Stimulated activated CD4-positive, alpha-beta T cell treated with anti-CD3 and anti-CD28 coated beads, Interleukin-1b, Interleukin-23, amount 100 ng/mL, for 48 hours (primary cell): ENCODE results near the gene RHBDF1.

Experiments used
- DNase-seq: peaks from one replicate; pipeline ENCODE4 v3.0.0-alpha.2; 2020

Gene RHBDF1

DNA sequence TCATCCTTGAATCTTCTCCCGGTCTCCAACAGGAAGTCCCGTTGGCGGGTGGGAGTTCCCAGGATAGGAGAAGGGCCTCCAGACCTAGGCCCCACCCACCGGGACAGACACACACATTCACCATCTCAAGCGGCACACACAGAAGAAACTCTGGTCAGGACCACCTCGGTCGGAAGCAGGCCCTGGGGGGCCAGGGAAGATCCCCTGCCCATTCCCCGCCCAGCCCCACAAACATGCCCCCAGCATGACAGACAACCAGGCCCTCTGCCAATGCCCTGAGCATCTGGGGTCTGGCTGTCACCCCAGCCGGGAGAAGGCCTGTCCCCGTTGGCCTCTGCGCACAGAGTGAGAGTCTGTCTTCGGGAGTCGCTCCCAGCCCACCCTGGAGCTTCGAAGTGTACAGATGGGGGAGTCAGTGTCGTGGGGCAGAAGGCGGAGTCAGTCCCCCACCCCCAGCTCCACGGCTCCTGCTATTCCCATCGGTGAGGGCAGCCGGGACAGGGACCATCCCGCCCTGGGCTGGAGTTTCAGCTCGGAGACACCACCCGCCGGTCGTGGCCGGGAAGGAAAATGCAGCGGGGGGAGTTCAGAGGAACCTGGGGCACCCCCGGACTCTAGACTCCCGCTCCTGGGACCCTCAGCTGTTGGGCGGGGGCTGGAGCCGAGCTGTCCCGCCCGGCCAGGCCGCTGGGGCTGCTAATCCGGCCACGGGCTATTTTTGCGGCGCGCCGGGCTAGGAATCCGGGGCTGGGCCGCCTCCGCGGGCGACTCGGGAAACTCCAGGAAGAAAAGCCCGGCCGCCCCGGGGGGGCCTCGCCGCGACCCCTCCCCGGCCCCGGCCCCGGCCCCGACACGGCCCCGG lies 660 bp downstream of the RHBDF1 start:
- DNase-seq, result no peak

DNA sequence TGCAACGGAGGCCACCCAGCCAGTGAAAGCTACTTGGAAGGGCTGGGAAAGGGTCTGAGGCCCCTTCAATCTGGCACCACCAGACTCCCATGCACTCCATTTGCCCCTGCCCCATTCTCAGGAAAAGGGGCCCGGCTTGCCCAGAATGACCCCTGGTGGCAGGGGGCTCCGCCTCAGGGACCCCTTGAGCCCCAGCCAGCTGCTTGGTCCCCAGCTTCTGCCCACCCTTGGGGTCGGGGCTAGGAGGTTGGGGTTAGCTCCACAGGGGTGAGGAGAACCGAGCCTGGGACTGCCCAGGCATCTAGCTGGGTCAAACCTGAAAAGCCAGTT lies 1.3 kb downstream of the RHBDF1 start:
- no peak for DNase-seq

DNA sequence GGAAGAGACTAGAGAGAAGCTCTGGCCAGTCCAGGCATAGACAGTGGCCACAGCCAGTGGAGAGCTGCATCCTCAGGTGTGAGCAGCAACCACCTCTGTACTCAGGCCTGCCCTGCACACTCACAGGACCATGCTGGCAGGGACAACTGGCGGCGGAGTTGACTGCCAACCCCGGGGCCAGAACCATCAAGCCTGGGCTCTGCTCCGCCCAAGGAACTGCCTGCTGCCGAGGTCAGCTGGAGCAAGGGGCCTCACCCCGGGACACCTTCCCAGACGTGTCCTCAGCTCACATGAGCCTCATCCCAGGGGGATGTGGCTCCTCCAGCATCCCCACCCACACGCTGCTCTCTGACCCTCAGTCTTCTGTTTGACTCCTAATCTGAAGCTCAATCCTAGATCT lies 3.2 kb downstream of the RHBDF1 start:
- DNase-seq, result no peak

DNA sequence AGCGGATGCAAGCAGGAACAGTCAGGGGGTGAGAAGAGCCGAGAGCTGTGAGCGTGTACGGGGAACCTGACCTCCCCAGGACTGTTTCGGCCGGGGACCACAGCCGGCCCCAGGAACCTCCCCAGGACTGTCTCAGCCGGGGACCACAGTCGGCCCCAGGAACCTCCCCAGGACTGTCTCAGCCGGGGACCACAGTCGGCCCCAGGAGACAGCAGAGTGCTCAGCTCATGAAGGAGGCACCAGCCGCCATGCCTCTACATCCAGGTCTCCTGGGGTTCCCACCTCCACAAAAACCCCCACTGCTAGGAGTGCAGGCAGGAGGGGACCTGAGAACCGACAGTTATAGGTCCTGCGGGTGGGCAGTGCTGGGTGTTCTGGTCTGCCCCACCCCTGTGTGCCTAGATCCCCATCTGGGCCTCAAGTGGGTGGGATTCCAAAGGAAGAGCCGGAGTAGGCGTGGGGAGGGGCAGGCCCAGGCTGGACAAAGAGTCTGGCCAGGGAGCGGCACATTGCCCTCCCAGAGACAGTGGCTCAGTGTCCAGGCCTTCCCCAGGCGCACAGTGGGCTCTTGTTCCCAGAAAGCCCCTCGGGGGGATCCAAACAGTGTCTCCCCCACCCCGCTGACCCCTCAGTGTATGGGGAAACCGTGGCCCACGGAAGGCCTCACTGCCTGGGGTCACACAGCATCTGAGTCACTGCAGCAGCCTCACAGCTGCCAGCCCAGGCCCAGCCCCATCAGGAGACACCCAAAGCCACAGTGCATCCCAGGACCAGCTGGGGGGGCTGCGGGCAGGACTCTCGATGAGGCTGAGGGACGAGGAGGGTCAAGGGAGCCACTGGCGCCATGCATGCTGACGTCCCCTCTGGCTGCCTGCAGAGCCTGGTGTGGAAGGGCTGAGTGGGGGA lies 4.3 kb downstream of the RHBDF1 start:
- no peak for DNase-seq

DNA sequence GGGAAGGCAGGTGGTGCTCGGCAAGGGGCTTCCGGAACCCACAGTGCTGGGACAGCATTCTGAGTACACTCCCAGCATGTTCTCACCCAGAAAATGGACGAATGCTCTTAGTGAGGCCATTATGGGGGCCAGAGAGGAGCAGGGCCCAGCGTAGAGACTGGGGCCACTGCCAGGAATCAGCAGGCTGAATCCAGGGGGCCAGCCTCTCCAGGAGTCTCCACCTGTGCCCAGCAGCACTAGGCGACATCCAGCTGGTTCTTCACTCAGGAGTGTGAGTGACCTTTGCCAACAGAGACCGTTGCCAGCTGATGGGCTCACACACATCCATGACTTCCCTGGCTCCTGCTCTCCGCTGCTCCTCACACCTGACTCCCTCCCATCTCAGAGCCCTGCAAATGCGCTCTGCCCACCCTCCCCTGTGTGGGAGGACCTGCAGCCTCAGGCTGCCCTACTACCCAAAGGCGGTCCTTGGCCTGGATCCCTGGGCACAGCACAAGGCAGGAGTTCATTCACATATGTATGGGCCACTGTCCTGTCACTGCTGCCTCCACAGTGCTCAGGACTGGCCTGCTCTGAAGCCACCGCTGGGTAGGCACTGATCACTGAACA lies 5.1 kb downstream of the RHBDF1 start:
- DNase-seq, result no peak

DNA sequence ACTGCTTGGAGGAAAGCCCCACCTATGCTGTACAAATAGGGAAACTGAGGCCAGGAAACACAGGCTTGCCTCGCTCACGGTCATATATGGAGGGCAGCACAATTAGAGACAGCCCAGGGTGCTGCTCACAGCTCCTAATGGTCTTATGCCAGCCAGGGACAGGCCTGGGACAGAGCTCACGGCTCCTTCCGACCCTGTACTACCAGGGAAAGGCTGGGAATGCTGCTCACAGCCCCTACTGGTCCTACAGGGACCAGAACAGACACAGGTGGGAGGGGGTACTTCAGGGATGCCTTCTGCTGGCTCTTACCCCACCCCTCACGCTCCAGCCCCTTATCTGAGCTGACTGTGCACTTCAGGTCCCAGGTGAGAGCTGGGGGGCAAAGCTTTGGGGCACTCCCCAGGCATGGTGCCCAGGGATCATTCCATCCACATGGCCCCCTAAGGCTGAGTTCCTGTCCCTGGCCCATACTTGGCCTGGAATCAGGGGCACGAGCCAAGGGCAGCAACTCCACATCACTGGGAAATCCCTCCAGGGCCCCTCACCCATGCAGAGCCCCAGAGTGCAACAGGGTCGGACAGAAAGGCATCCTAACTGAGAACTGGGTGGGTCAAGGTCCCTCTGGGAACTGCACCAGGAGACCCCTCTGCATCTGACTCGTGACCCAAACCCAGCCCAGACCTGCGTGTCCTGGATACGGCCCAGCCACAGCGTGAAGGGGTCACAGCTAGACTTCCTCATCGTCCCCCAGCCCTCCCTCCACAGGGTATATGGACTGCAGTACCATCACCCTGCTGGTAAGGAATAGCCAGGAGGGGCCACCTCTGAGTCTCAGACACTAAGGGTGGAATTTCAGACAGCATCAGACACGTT lies 5.9 kb downstream of the RHBDF1 start:
- no peak for DNase-seq

DNA sequence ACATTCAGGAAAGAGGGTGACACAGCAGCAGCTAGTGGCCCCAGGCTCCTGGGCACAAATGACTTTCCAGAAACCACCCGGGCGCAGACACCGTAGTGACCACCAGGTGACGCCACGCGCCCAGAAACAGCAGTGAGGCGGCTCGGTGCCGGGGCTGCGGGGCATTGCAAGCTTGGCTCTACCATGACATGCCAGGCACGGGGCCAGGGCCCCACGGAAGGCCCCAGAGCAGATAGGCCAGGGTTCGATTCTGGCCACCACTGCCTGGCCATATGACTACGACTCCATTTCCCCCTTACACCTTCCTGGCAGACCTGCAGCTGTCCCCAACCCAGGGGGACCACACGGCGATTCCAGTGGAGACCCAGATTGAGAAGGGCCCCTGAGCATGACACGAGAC lies 6.7 kb downstream of the RHBDF1 start:
- DNase-seq, result peak; percentile 89

DNA sequence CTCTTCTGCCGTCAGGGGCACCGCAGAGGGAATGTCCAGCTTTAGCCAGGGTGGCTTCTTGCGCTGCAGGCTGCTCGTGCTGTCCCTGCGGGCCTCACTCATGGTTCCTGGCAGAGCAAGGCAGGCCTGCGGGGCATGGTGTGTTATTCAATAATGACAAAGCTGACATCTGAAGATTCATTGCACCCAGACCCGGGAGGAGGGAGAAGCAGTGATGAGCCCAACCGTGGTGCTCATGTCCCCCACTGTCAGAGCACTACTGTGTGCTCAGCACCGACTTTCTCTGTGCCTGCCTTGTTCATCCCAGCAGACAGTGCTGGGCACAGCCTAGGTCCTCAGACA lies 7.5 kb downstream of the RHBDF1 start:
- no peak for DNase-seq

DNA sequence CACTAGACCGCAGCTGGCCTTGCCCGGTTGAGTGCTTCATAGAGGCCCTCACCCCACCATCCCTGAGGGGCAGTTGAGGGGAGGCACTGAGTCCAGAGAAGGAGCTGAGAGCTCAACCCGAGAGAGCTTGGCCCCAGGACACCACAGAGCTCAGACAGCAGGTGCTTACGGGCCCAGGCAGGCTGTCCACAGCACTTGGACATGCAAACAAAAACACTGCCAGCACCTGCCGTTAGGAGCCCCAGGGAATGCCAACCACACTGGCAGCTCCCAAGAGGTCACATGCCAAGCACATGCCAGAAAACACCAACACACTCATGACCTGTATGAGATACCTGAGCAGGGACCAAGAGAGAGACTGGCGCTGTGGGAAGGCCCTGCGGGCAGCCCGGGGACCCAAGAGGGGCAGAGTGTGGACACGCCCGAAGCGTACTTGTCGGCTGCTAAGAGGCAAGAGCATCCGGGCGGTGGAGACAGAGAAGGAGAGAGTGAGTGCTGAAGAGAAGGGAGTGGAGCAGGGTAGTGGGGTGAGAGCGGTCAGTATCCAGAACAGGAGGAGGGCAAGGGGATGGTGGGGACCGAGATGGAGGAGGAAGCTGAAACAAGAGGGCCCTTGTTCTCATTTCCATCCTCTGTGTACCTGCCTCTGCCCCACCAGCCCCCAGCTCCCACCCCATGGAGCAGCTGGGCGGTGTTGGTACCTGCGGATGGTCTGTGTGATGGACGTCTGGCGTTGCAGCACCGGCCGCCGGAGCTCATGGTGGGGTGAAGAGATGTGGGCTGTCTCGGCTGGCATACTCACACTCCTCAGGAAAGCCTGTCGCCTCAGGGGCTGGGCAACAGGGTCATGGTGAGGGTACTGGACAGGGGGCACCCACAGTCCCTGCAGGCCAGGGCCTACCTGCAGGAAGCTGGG lies 8.2 kb downstream of the RHBDF1 start:
- no peak for DNase-seq

DNA sequence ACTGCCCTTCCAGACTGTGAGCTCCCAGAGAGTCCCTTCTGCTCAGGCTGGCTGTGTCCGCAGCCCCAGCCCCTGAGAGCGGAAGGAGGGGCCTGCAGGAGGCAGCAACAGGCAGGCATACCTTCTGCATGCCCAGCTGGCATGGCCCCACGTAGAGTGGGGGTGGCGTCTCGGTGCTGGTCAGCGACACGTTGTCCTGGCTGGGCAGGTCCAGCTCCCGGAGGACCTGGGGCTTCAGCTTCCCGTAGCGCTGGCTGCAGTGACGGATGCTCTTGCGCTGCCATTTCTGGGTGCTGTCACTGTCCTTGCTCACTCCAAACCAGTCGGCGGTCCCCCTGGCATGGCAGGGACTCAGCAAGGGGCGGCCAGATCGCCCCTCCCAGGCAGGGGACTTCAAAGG lies 9.0 kb downstream of the RHBDF1 start:
- DNase-seq, result no peak

DNA sequence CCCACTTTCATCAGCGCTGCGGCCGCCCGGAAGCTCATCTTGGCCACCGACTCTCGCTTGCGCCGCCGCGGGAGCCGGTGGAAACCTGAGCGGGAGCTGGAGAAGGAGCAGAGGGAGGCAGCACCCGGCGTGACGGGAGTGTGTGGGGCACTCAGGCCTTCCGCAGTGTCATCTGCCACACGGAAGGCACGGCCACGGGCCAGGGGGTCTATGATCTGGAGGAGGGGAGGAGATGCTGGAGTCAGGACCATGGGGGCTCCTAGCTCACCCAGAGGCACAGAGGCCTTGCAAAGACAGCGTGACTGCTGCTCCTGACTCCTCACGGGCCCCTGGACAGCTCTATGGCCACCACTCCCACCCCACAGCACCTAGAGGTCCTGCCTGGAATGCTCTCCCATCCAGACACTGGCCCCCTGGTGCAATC lies 9.5 kb downstream of the RHBDF1 start:
- no peak for DNase-seq

DNA sequence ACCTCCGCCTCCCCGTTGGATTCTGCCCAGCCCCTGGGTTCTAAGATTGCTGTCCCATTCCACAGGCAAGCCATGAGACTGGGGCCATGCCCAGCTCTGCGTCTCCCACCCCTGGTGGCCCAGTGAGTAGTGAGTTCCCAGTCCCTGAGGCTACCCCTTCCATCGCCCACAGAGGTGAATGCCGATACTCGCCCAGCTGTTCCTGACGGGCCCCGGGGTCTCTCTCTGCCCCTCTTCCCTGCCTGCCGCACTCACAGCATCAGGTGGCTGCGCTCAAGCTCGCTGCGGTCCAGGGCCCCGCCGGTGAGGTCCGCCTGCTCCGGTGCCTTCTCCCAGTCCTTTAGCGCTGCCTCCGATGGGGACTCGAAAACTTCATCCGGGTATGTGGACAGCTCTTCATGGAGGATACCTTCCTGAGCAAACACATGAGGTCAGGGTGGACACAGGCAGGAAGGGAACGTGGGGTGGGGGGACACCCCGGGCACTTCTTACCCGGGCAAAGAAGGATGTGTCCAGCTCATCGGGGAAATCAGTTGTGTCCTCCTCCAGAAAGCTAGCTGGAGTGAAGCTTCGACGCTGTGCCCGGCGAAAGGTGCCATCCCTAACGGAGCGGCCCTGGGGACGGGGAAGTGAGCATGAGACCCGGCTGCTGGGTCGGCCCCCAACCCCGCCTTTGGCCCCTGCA lies 10.0 kb downstream of the RHBDF1 start:
- no peak for DNase-seq

DNA sequence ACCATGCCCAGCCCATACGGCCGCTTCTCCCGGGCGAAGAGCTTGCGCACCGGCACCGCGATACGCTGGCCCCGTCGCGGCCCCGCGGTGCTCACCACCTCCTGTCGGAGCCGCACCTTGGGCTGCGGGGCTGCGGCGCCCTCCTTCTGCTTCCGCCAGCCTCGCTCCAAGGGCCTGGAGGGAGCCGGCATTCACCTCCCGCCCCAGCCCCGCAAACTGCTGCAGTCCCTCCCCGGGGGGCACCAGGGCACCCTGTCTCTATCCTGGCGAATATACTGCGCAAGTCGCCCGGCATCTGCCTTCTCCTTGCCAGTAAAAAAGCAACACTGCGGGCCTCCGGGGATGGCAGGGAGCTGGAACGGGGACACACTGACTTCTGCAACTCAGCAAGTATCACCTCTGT lies 10.6 kb downstream of the RHBDF1 start:
- DNase-seq, result no peak

DNA sequence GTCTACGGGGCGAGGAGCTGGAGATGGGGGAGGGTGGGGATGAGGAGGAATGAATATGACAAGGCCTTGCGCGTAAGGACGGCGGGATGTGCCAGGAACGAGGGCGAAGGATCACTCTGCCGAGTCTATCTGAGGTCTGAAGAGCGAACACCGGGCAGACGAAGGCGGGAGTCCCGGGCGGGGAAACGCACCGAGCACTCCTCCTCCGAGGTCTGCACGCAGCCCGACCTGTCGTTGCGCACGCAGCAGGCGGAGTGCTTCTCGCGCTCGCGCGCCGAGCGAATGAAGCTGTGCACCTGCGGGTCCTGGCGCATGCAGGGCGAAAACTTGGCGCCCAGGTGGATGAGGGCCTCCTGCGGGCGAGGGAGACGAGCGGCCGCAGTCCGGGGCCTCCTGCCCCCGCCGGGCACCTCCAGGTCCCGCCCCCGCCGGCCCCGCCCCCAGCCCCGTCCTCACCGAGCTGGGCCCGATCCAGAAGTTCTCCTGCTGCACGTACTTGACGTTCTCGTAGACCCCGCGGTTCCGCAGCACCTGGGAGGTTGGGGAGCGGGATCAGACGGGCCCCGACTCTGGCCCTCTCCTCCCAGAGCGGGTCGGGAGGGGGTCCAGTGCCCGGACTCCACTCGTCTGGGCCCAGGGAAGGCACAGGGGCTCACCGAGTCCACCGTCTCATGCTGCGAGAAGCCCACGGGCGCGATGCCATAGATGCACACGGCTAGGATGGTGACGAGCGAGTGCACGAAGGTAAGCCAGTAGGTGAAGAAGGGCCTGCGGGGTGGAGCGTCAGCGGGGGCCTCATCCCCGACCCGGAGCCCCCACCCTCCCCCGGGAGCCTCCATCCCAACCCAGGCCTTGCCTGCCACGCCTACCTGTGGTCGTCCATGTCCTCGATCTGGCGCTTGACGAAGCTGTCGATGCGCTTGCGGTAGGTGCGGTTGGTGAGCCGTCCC lies 11.2 kb downstream of the RHBDF1 start:
- DNase-seq, result no peak

DNA sequence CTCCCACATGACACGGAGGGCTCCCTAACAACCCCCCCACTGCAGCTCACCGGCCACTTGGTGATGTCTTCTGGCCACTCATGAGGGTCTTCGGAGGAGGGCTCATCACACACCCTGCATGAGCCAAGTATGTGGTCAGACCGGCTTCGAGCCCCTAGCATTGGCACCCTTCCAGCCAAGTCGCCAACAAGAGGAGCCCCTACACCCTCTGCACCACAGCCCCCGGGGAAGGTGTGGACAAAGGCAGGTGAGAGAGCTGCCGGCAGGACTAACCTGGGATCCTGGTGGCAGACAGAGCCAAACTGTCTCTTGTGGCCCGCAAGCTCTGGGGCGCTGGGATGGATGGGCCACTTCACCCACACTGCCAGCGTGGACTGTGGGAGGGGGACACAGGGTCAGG lies 12.3 kb downstream of the RHBDF1 start:
- DNase-seq, result no peak

DNA sequence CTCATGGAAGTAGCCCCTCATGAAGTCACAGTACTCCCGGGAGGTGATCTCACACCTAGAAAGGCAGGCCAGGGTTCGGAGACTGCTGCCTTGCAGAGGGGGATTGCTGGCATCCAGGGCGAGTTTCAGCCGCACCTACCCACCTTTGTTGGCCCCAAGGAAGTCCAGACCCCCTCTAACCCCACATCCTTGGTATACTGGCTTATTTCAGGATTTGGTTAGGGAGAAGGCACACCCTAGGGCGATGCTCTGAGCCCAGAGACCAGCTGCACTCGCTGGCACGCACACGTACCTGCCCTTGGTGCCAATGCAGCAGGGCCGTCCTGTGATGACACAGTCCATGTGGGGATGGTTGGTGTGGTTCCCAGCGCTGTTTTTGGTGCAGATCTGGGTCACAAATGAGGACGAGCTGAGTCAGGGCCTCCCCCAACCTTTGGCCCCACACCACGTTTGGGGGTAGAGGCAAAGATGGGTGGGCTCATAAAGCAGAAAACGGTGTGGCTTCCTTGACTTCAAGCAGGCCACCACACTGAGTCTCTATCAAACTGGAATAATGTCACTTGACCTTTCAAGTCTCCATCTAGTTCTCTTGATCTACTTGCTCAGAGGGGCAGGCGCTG lies 12.9 kb downstream of the RHBDF1 start:
- DNase-seq, result no peak

DNA sequence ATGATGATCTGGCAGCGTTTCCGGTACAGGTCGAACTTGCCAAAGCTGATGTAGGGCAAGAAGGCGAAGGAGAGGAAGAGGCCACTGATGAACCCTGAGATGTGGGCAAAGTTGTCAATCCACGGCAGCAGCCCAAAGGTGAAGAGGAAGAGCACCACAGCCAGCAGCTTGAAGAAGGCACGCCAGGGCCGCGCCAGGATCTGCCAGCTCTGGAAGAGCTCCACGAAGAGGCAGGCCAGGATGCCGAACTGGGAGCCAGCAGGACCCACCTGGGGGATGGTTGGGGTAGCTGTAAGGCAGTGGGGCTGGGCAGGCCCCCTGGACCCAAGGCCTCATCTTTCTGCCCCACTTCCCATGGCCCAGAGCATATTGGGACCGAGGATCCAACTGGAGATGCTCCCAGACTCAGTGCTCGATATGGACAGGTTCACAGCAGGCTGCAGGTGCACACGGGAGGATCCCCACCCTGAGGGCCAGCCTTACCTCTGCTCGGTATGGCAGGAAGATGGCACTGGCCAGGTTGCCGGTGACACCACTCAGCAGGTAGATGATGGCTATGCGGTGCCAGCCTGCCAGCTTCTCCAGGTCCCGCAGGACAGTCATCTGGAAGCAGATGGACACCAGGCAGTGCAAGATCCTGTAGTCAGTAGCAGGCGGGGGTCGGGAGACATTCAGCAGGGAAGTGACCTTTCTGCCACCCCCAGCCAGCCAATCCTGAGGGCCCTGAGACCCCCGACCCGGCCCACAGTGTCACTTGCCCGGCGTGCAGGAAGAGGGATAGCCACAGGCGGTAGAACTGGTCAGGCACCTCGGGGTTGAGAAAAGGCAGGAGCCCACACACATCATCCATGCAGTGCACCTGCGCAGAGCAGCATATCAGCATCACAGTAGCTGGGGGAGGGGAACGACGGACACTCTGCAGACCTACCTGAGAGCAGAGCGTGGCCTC lies 13.7 kb downstream of the RHBDF1 start:
- DNase-seq, result no peak

DNA sequence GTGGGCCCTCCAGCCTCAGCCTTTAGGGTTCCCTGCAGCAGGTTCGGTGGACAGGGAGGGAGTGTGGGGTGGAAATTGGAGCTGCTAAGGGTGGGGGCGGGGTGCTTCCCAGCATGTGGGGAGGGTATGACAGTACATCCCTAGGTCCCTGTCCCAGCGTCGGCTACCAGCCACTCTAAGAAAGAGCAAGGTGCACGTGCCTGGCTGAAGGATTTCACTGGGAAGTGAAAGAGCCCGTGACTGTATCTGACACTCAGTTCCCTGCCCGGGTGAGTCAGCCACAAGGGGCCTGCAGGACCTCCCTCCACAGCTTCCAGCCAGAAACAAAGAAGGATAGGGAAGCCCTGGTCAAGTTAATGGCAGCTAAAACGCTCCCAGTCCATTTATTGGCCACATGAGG lies 14.7 kb downstream of the RHBDF1 start:
- DNase-seq, result no peak
